Retina (tissue), 1 donor: ENCODE results near the gene CRLF1.
"Not testable (repeated sequence)": the region's sequence is repeated elsewhere in the genome, so short reads cannot be mapped to it uniquely, and the experiment has no call there.

ENCODE experiments used
- DNase-seq: peaks from one replicate; pipeline ENCODE4 v3.0.0-alpha.2; 2016

Gene CRLF1

GRCh38 chr19:18608102-18608804, 1.7 kb upstream of the CRLF1 start:
- DNase-seq: no peak

GRCh38 chr19:18607226-18608101, 865 bp upstream of the CRLF1 start:
- DNase-seq: peak; percentile 29

- peak; percentile 45 for DNase-seq
Observed at GRCh38 chr19:18605546-18606280, 886 bp downstream of the CRLF1 start.

GRCh38 chr19:18605196-18605545, 1.4 kb downstream of the CRLF1 start:
- DNase-seq: peak; percentile 25

GRCh38 chr19:18604820-18605159, 1.8 kb downstream of the CRLF1 start:
- DNase-seq: no peak

GRCh38 chr19:18603958-18604819, 2.4 kb downstream of the CRLF1 start:
- DNase-seq: peak; percentile 39

- DNase-seq: peak; percentile 65
Observed at GRCh38 chr19:18603255-18603957, 3.2 kb downstream of the CRLF1 start.

- DNase-seq: no peak
Observed at GRCh38 chr19:18601875-18602274, 4.7 kb downstream of the CRLF1 start.

- not testable (repeated sequence) for DNase-seq
Observed at GRCh38 chr19:18600692-18601397, 5.8 kb downstream of the CRLF1 start.

GRCh38 chr19:18599485-18599884, 7.1 kb downstream of the CRLF1 start:
- DNase-seq: no peak

GRCh38 chr19:18597809-18598660, 8.6 kb downstream of the CRLF1 start:
- peak; percentile 33 for DNase-seq

- peak; percentile 37 for DNase-seq
Observed at GRCh38 chr19:18596752-18597157, 9.8 kb downstream of the CRLF1 start.

GRCh38 chr19:18595475-18595874, 11.1 kb downstream of the CRLF1 start:
- DNase-seq: no peak

- DNase-seq: no peak
Observed at GRCh38 chr19:18594824-18595373, 11.7 kb downstream of the CRLF1 start.

- DNase-seq: peak; percentile 86
Observed at GRCh38 chr19:18594096-18594823, 12.3 kb downstream of the CRLF1 start.

GRCh38 chr19:18593367-18594095, 13.1 kb downstream of the CRLF1 start:
- DNase-seq: no peak

GRCh38 chr19:18592732-18593131, 13.9 kb downstream of the CRLF1 start:
- DNase-seq: not testable (repeated sequence)

- no peak for DNase-seq
Observed at GRCh38 chr19:18591735-18592385, 14.7 kb downstream of the CRLF1 start.
